ENCODE data around the gene IRX1.

GRCh38 chr5:3598769-3599211 is 3.2 kb downstream of the IRX1 start:
- no peak for TF ChIP-seq CTCF (IDR thresholded peaks at IDR 0.05; ENCODE audit: low read depth, low read length)
- TF ChIP-seq POLR2A (IDR thresholded peaks at IDR 0.05; ENCODE audit: extremely low read depth, insufficient read length) = no peak
